Activated naive CD4-positive, alpha-beta T cell treated with anti-CD3 and anti-CD28 coated beads, Interleukin-2, amount 10 ng/mL, durations not matched to agents 7 days and 5 days (primary cell): ENCODE measurements around the gene THAP6.

ENCODE experiments used
- CTCF ChIA-PET: fragments of 350-600 bp; sonication (Branson Sonifier 250); formaldehyde crosslinking; loops from one replicate; lab custom pipeline; 2021; ENCODE audit warnings: antibody characterized with exemption; lab: Charles Lee
- DNase-seq: peaks from one replicate; pipeline ENCODE4 v3.0.0-alpha.2; 2020
- H3K27ac Mint-ChIP-seq: one replicate; pipeline ENCODE4 v1.8.0; 2021; ENCODE audit warnings: mild to moderate bottlenecking, moderate library complexity, mixed read lengths
- H3K27me3 Mint-ChIP-seq: one replicate; pipeline ENCODE4 v1.8.0; 2021; ENCODE audit warnings: mild to moderate bottlenecking, mixed read lengths
- H3K36me3 Mint-ChIP-seq: one replicate; pipeline ENCODE4 v1.8.0; 2021; ENCODE audit warnings: mixed read lengths
- H3K4me1 Mint-ChIP-seq: one replicate; pipeline ENCODE4 v1.8.0; 2021; ENCODE audit warnings: mixed read lengths
- H3K4me3 Mint-ChIP-seq: one replicate; pipeline ENCODE4 v1.8.0; 2021; ENCODE audit warnings: mild to moderate bottlenecking, moderate library complexity, mixed read lengths
- H3K9me3 Mint-ChIP-seq: one replicate; pipeline ENCODE4 v1.8.0; 2021; ENCODE audit warnings: mixed read lengths

The THAP6 gene

DNA sequence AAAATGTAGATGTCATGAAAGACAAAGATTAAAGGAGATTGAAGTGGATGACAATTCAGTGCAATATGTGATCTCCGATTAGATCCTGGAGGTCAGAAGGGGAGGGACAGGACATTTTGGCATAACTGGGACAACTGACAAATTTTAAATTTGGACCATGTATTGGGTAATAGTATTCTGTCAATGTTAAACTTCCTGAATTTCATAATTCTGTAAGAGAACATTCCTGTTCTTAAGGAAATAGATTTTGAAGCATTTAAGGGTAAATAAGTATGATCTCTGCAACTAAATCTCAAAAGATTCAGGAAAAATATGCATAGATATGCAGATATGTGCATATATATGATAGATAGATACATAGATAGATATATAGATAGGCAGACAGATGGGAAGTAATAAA, 52.6 kb downstream of the THAP6 start:
- no peak for DNase-seq
- Mint-ChIP-seq H3K36me3 (no peaks in the 10 kb centered on the region), H3K4me1 (peaks cover 5% of the 10 kb centered on the region), H3K27me3 (peaks cover 11% of the 10 kb centered on the region), H3K9me3 (no peaks in the 10 kb centered on the region), H3K4me3 (no peak overlapping the region), H3K27ac (no peak overlapping the region)
- CTCF ChIA-PET: interaction anchor here (0.7 kb wide), 1 partner anchor 281 kb away, joined by 3 read pairs; no protein-coding TSS in a partner anchor

GRCh38 chr4:75567725-75568124, 53.5 kb downstream of the THAP6 start:
- H3K27me3 Mint-ChIP-seq: peaks cover 11% of the 10 kb centered on the region
- DNase-seq: no peak
- CTCF ChIA-PET: no interaction called here
- H3K27ac Mint-ChIP-seq: no peak overlapping the region
- no peaks in the 10 kb centered on the region for H3K36me3 Mint-ChIP-seq
- no peaks in the 10 kb centered on the region for H3K9me3 Mint-ChIP-seq
- no peak overlapping the region for H3K4me3 Mint-ChIP-seq
- H3K4me1 Mint-ChIP-seq: peaks cover 5% of the 10 kb centered on the region
